IMR-90 (cell line): ENCODE measurements around the gene SLC5A1. TPM values are rescaled to one million over a fixed set of nuclear protein-coding genes. Genes with fewer than 3 reads are reported as not detected.

Experiments used
- ATAC-seq: fragments of 200-7000 bp; cut with Tn5 transposase; 2 replicates; pipeline ENCODE4 v1.9.1; 2020; ENCODE audit warnings: low read depth, mild to moderate bottlenecking, moderate library complexity
- BruUV-seq: library from RNA; stranded (reverse); fragments of 400-500 nt; replicated peaks from 2 replicates; lab custom pipeline; 2021; lab: Mats Ljungman, UMichigan
- CTCF ChIA-PET: fragments of 300-600 bp; formaldehyde crosslinking; extraction: SDS; loops from one replicate; lab custom pipeline; 2021; ENCODE audit warnings: antibody characterized with exemption; lab: Yijun Ruan, JAX
- POLR2A ChIA-PET: fragments of 300-600 bp; sonication (Branson Sonifier 250); formaldehyde crosslinking; loops from one replicate; lab custom pipeline; 2022; ENCODE audit warnings: antibody characterized with exemption; ENCODE audit not compliant: unreplicated experiment; lab: Charles Lee
- DNase-seq: peaks from one replicate; pipeline ENCODE4 v3.0.0; 2013
- H2AFZ ChIP-seq: replicated peaks from 2 replicates; pipeline ENCODE3; 2013; ENCODE audit warnings: low read length, mild to moderate bottlenecking; ENCODE audit not compliant: poor library complexity
- H2AK5ac ChIP-seq: 2 replicates; pipeline ENCODE4 v1.6.1; 2013; ENCODE audit warnings: low read depth, low read length, inconsistent platforms
- H2AK9ac ChIP-seq: replicated peaks from 2 replicates; pipeline ENCODE3; 2013; ENCODE audit warnings: mild to moderate bottlenecking, low read depth, low read length, moderate library complexity; ENCODE audit not compliant: poor library complexity
- H2BK120ac ChIP-seq: 2 replicates; pipeline ENCODE4 v1.6.1; 2013; ENCODE audit warnings: low read depth, low read length, inconsistent platforms
- H2BK15ac ChIP-seq: 3 replicates; pipeline ENCODE4 v1.6.1; 2013; ENCODE audit warnings: low read depth, low read length, inconsistent platforms
- H2BK20ac ChIP-seq: 2 replicates; pipeline ENCODE4 v1.6.1; 2013; ENCODE audit warnings: low read depth, mild to moderate bottlenecking, inconsistent platforms, low read length, moderate library complexity
- H2BK5ac ChIP-seq: 2 replicates; pipeline ENCODE4 v1.6.1; 2013; ENCODE audit warnings: mild to moderate bottlenecking, low read depth, low read length, inconsistent platforms; ENCODE audit not compliant: poor library complexity, severe bottlenecking
- H3K14ac ChIP-seq: replicated peaks from 2 replicates; pipeline ENCODE4 v1.6.1; 2013; ENCODE audit warnings: low read depth, low read length, inconsistent platforms
- H3K18ac ChIP-seq: 2 replicates; pipeline ENCODE4 v1.6.1; 2013; ENCODE audit warnings: low read depth, low read length, control low read depth
- H3K23ac ChIP-seq: 2 replicates; pipeline ENCODE4 v1.6.1; 2013; ENCODE audit warnings: low read depth, low read length, inconsistent platforms
- H3K27ac ChIP-seq: 2 replicates; pipeline ENCODE4 v1.5.1; 2013; ENCODE audit warnings: mild to moderate bottlenecking, control low read depth, low read length; ENCODE audit not compliant: insufficient read depth
- H3K27me3 ChIP-seq: 2 replicates; pipeline ENCODE4 v1.6.1; 2013; ENCODE audit warnings: low read length; ENCODE audit not compliant: control insufficient read depth, insufficient read depth
- H3K36me3 ChIP-seq: 2 replicates; pipeline ENCODE4 v1.6.1; 2013; ENCODE audit warnings: low read length, mixed read lengths; ENCODE audit not compliant: control insufficient read depth, insufficient read depth
- H3K4ac ChIP-seq: 2 replicates; pipeline ENCODE4 v1.6.1; 2013; ENCODE audit warnings: low read depth, low read length, inconsistent platforms
- H3K4me1 ChIP-seq: 2 replicates; pipeline ENCODE4 v1.6.1; 2013; ENCODE audit warnings: low read length, mixed read lengths; ENCODE audit not compliant: control insufficient read depth, insufficient read depth
- H3K4me2 ChIP-seq: 2 replicates; pipeline ENCODE4 v1.6.1; 2013; ENCODE audit warnings: low read depth, mild to moderate bottlenecking, control low read depth, low read length, moderate library complexity
- H3K4me3 ChIP-seq: 2 replicates; pipeline ENCODE4 v1.5.1; 2013; ENCODE audit warnings: low read depth, mild to moderate bottlenecking, control low read depth, low read length, moderate library complexity; ENCODE audit not compliant: insufficient read depth
- H3K56ac ChIP-seq: 2 replicates; pipeline ENCODE4 v1.6.1; 2013; ENCODE audit warnings: low read length, inconsistent platforms; ENCODE audit not compliant: insufficient read depth; ENCODE audit errors: extremely low read depth
- H3K79me1 ChIP-seq, 2 experiments: 2 replicates each; pipeline ENCODE4 v1.6.1; 2013; ENCODE audit warnings: low read length in 2 of 2, inconsistent platforms in 1 of 2, low read depth in 1 of 2
- H3K9ac ChIP-seq: 2 replicates; pipeline ENCODE4 v1.6.1; 2013; ENCODE audit warnings: low read depth, low read length, control low read depth
- H3K9me1 ChIP-seq: 2 replicates; pipeline ENCODE4 v1.6.1; 2013; ENCODE audit warnings: low read length, inconsistent platforms; ENCODE audit not compliant: insufficient read depth
- H3K9me3 ChIP-seq: 2 replicates; pipeline ENCODE4 v1.6.1; 2013; ENCODE audit warnings: low read length; ENCODE audit not compliant: control insufficient read depth, insufficient read depth
- H4K20me1 ChIP-seq: 2 replicates; pipeline ENCODE4 v1.6.1; 2013; ENCODE audit warnings: low read length, inconsistent platforms; ENCODE audit not compliant: insufficient read depth
- H4K5ac ChIP-seq: 2 replicates; pipeline ENCODE4 v1.6.1; 2013; ENCODE audit warnings: mild to moderate bottlenecking, low read depth, low read length, control low read depth
- H4K8ac ChIP-seq, 2 experiments: 2 replicates each; pipeline ENCODE4 v1.6.1; 2013; ENCODE audit warnings: low read depth in 2 of 2, low read length in 2 of 2, control low read depth in 1 of 2, inconsistent platforms in 1 of 2
- H4K91ac ChIP-seq: 2 replicates; pipeline ENCODE4 v1.6.1; 2013; ENCODE audit warnings: low read depth, low read length, inconsistent platforms; ENCODE audit not compliant: insufficient read depth
- BHLHE40 ChIP-seq: fragments of 150-350 bp; IDR thresholded peaks from 2 replicates; pipeline ENCODE4 v1.6.1; 2016; ENCODE audit warnings: mild to moderate bottlenecking, low read depth, low read length
- CEBPB ChIP-seq: IDR thresholded peaks from 2 replicates; pipeline ENCODE4 v1.6.1; 2012; ENCODE audit warnings: low read depth, low read length, improper control_type of control experiment
- CHD1 ChIP-seq: IDR thresholded peaks from 2 replicates; pipeline ENCODE4 v1.6.1; 2012; ENCODE audit warnings: low read depth, low read length, improper control_type of control experiment
- FOS ChIP-seq: fragments of 150-350 bp; IDR thresholded peaks from 2 replicates; pipeline ENCODE4 v1.6.1; 2016; ENCODE audit warnings: low read depth, low read length
- MAFK ChIP-seq: IDR thresholded peaks from 2 replicates; pipeline ENCODE4 v1.6.1; 2012; ENCODE audit warnings: low read depth, low read length, improper control_type of control experiment
- MXI1 ChIP-seq: IDR thresholded peaks from 2 replicates; pipeline ENCODE4 v1.6.1; 2012; ENCODE audit warnings: low read depth, mild to moderate bottlenecking, low read length, moderate library complexity, borderline replicate concordance
- NFE2L2 ChIP-seq: fragments of 150-350 bp; IDR thresholded peaks from 2 replicates; pipeline ENCODE4 v1.6.1; 2016; ENCODE audit warnings: low read depth, mild to moderate bottlenecking, low read length
- POLR2A ChIP-seq: IDR thresholded peaks from 2 replicates; pipeline ENCODE4 v1.6.1; 2012; ENCODE audit warnings: mild to moderate bottlenecking, low read depth, low read length
- RAD21 ChIP-seq: IDR thresholded peaks from 2 replicates; pipeline ENCODE4 v1.6.1; 2012; ENCODE audit warnings: low read length, improper control_type of control experiment
- RCOR1 ChIP-seq: IDR thresholded peaks from 2 replicates; pipeline ENCODE4 v1.6.1; 2012; ENCODE audit warnings: mild to moderate bottlenecking, low read length, improper control_type of control experiment; ENCODE audit not compliant: insufficient replicate concordance
- RFX5 ChIP-seq: IDR thresholded peaks from 2 replicates; pipeline ENCODE4 v1.8.0; 2012; ENCODE audit warnings: low read depth, mild to moderate bottlenecking, low read length, moderate library complexity
- SMC3 ChIP-seq: fragments of 150-350 bp; IDR thresholded peaks from 2 replicates; pipeline ENCODE4 v1.6.1; 2016; ENCODE audit warnings: low read depth, mild to moderate bottlenecking, antibody characterized with exemption, low read length, moderate library complexity
- WGBS, 2 experiments: methylation state at CpG; one replicate each; pipeline versions ENCODE4 v1.1.5 to v1.1.7; 2013; ENCODE audit warnings: missing lambda C conversion rate in 2 of 2; ENCODE audit not compliant: insufficient read length in 1 of 2; ENCODE audit errors: extremely low coverage in 2 of 2; 5-methylcytosine and 5-hydroxymethylcytosine counted together
- dilution Hi-C: fragments of 300-500 bp; cut with HindIII; formaldehyde crosslinking; loops from one replicate; pipeline ENCODE4 v1.14.3; 2018; ENCODE audit warnings: low sequenced_read_pairs; ENCODE audit not compliant: unreplicated experiment
- in situ Hi-C: fragments of 300-500 bp; cut with MboI; formaldehyde crosslinking; loops from 3 replicates; pipeline ENCODE4 v1.14.3; 2019; ENCODE audit warnings: low sequenced_read_pairs, inconsistent platforms, mixed read lengths
- intact Hi-C: fragments of 100-400 bp; cut with micrococcal nuclease; formaldehyde crosslinking; loops from 2 replicates; pipeline ENCODE4 v1.10.0; 2022
- polyA plus RNA-seq, 3 experiments: library from polyadenylated mRNA; depleted of rRNA; stranded (reverse); fragments of >200 nt; gene quantifications; 2 replicates each; pipeline ENCODE4 v1.2.3, GENCODE V29; 2012; ENCODE audit warnings: low replicate concordance in 1 of 3
- total RNA-seq: library from RNA; depleted of rRNA; stranded (reverse); fragments of >200 nt; gene quantifications from 2 replicates; pipeline ENCODE4 v1.2.3, GENCODE V29; 2012
- TF ChIP-seq, protein P1 (sequence below): conservative IDR thresholded peaks from 2 replicates; pipeline ENCODE4 v1.5.1; 2012; ENCODE audit warnings: mild to moderate bottlenecking, low read depth, low read length, improper control_type of control experiment
- TF ChIP-seq, protein P2 (sequence below): fragments of 150-350 bp; IDR thresholded peaks from 2 replicates; pipeline ENCODE4 v1.6.1; 2016; ENCODE audit warnings: low read depth, mild to moderate bottlenecking, low read length, moderate library complexity, borderline replicate concordance

SLC5A1 gene
- total and polyA plus RNA-seq, 2 of the 4 experiments (the other 2 are of a cell fraction): not detected

DNA sequence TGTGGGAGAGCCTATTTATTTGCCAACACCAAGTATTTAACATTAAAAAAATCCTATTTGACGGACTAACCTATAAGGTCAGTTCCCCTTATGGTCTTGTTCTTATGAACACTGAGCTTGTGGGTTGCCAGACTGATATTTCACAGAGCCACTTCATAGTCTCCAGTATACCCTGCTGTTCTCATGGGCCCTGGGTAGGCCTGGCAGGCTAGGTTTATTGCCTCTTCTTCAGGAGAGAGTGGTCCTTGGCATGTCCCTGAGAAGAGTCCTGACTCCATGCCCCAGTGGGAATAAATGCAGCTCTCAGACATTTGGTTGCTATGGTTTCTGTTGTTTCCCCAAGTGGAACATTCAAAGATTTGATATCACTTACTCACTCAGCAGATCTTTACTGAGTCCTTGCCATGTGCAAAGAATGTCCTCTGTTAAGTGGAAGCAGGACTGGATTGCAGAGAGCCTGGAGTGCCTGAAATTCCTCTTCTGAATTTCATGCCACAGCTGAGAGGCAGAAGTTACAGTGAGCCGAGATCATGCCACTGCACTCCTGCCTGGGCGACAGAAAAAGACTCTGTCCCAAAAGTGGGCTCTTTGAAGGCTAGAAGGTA lies 15.7 kb downstream of the SLC5A1 start:
- Histone ChIP-seq H3K14ac (no peak overlapping the region), H2AFZ (no peak overlapping the region), H3K79me1 (no peaks in the 10 kb centered on the region), H3K56ac (no peak overlapping the region), H3K4me1 (no peaks in the 10 kb centered on the region), H3K23ac (no peak overlapping the region), H2AK9ac (no peak overlapping the region), H2AK5ac (no peak overlapping the region), H3K4ac (no peak overlapping the region), H4K5ac (no peak overlapping the region), H2BK120ac (no peak overlapping the region), H4K91ac (no peak overlapping the region), H3K9ac (no peak overlapping the region), H3K27ac (no peak overlapping the region), H3K4me3 (no peak overlapping the region), H2BK5ac (no peak overlapping the region), H3K9me1 (no peaks in the 10 kb centered on the region), H4K20me1 (no peaks in the 10 kb centered on the region), H3K9me3 (no peaks in the 10 kb centered on the region), H4K8ac (no peak overlapping the region), H3K36me3 (no peaks in the 10 kb centered on the region), H3K18ac (no peak overlapping the region), H2BK20ac (no peak overlapping the region), H3K4me2 (no peak overlapping the region), H3K27me3 (peaks cover 9% of the 10 kb centered on the region), H2BK15ac (no peak overlapping the region)
- POLR2A ChIA-PET: no interaction called here
- CTCF ChIA-PET: no interaction called here
- intact Hi-C loops (loop anchor here (5.0 kb wide), 1 partner anchor 1409 kb away; no protein-coding TSS in a partner anchor), in situ Hi-C loops (no loop called here), dilution Hi-C loops (no loop called here)
- 60% methylated on average over 2 of the region's 3 CpGs; no CpG with 5 or more reads in 1 of the 2 experiments for WGBS, 2 experiments
- ATAC-seq (no peak), DNase-seq (no peak)
- no peak for TF ChIP-seq CHD1
- no peak for TF ChIP-seq FOS
- TF ChIP-seq SMC3: no peak
- no peak for TF ChIP-seq MAFK
- TF ChIP-seq CEBPB: no peak
- TF ChIP-seq, protein P1, sequence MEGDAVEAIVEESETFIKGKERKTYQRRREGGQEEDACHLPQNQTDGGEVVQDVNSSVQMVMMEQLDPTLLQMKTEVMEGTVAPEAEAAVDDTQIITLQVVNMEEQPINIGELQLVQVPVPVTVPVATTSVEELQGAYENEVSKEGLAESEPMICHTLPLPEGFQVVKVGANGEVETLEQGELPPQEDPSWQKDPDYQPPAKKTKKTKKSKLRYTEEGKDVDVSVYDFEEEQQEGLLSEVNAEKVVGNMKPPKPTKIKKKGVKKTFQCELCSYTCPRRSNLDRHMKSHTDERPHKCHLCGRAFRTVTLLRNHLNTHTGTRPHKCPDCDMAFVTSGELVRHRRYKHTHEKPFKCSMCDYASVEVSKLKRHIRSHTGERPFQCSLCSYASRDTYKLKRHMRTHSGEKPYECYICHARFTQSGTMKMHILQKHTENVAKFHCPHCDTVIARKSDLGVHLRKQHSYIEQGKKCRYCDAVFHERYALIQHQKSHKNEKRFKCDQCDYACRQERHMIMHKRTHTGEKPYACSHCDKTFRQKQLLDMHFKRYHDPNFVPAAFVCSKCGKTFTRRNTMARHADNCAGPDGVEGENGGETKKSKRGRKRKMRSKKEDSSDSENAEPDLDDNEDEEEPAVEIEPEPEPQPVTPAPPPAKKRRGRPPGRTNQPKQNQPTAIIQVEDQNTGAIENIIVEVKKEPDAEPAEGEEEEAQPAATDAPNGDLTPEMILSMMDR: no peak
- TF ChIP-seq BHLHE40: no peak
- no peak for TF ChIP-seq RFX5
- TF ChIP-seq, protein P2, sequence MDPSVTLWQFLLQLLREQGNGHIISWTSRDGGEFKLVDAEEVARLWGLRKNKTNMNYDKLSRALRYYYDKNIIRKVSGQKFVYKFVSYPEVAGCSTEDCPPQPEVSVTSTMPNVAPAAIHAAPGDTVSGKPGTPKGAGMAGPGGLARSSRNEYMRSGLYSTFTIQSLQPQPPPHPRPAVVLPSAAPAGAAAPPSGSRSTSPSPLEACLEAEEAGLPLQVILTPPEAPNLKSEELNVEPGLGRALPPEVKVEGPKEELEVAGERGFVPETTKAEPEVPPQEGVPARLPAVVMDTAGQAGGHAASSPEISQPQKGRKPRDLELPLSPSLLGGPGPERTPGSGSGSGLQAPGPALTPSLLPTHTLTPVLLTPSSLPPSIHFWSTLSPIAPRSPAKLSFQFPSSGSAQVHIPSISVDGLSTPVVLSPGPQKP: no peak
- TF ChIP-seq RCOR1: no peak
- TF ChIP-seq MXI1: no peak
- TF ChIP-seq RAD21: no peak
- no peak for TF ChIP-seq NFE2L2
- TF ChIP-seq POLR2A: no peak
- no TSS peak for BruUV-seq
